Smooth muscle cell (in vitro differentiated cells): Measurements from ENCODE around the gene STEAP4. TPM values are rescaled to one million over a fixed set of nuclear protein-coding genes. Genes with fewer than 3 reads are reported as not detected.

Experiments used
- DNase-seq: peaks from one replicate; lab custom pipeline; 2025; ENCODE audit not compliant: unreplicated experiment; lab: John Stamatoyannopoulos, UW
- H2AFZ ChIP-seq: fragments of 200-600 bp; sonication (generic); 2 replicates; pipeline ENCODE4 v1.6.0; 2016; ENCODE audit warnings: antibody characterized with exemption, low read depth, mild to moderate bottlenecking
- H3F3A ChIP-seq: fragments of 200-600 bp; sonication (generic); 2 replicates; pipeline ENCODE4 v1.6.0; 2017; ENCODE audit warnings: antibody characterized with exemption, low read depth
- H3K27ac ChIP-seq: fragments of 200-600 bp; sonication (generic); 2 replicates; pipeline ENCODE4 v1.5.1; 2016; ENCODE audit warnings: low read depth, mild to moderate bottlenecking
- H3K27me3 ChIP-seq: fragments of 200-600 bp; sonication (generic); 2 replicates; pipeline ENCODE4 v1.6.1; 2016; ENCODE audit warnings: low read depth, mild to moderate bottlenecking
- H3K36me3 ChIP-seq: fragments of 200-600 bp; sonication (generic); 2 replicates; pipeline ENCODE4 v1.5.1; 2016; ENCODE audit warnings: low read depth
- H3K4me1 ChIP-seq: fragments of 200-600 bp; sonication (generic); 2 replicates; pipeline ENCODE4 v1.5.1; 2016; ENCODE audit warnings: low read depth
- H3K4me2 ChIP-seq: fragments of 200-600 bp; sonication (generic); 2 replicates; pipeline ENCODE4 v1.6.0; 2016; ENCODE audit warnings: mild to moderate bottlenecking
- H3K4me3 ChIP-seq: fragments of 200-600 bp; sonication (generic); 2 replicates; pipeline ENCODE4 v1.5.1; 2016; ENCODE audit warnings: mild to moderate bottlenecking
- H3K79me2 ChIP-seq: fragments of 200-600 bp; sonication (generic); 2 replicates; pipeline ENCODE4 v1.6.0; 2016; ENCODE audit warnings: low read depth, mild to moderate bottlenecking
- H3K9ac ChIP-seq: fragments of 200-600 bp; sonication (generic); 2 replicates; pipeline ENCODE4 v1.6.0; 2016; ENCODE audit warnings: low read depth
- H3K9me3 ChIP-seq: fragments of 200-600 bp; sonication (generic); replicated peaks from 2 replicates; pipeline ENCODE4 v1.5.1; 2016; ENCODE audit warnings: low read depth
- H4K20me1 ChIP-seq: fragments of 200-600 bp; sonication (generic); 2 replicates; pipeline ENCODE4 v1.6.0; 2016; ENCODE audit warnings: low read depth
- WGBS: methylation state at CpG from one replicate; pipeline ENCODE4 v1.1.7; 2016; ENCODE audit warnings: low lambda C conversion rate; 5-methylcytosine and 5-hydroxymethylcytosine counted together
- polyA plus RNA-seq: library from polyadenylated mRNA; unstranded; fragments of >200 nt; fragmentation: Nextera tagmentation; extraction: Ambion mirVana; gene quantifications from 2 replicates; pipeline ENCODE4 v1.2.1, GENCODE V29; 2016
- total RNA-seq: library from RNA; depleted of rRNA; stranded (reverse); fragments of >200 nt; gene quantifications from 2 replicates; pipeline ENCODE4 v1.2.3, GENCODE V29; 2014
- TF ChIP-seq, protein P1 (sequence below): fragments of 200-600 bp; sonication (generic); IDR thresholded peaks from 2 replicates; pipeline ENCODE4 v1.5.1; 2017; ENCODE audit warnings: borderline replicate concordance, mild to moderate bottlenecking, antibody characterized with exemption; ENCODE audit not compliant: insufficient read depth, poor library complexity, severe bottlenecking

Gene STEAP4
- total and polyA plus RNA-seq, 2 experiments from 2014 or later, result 0.18 TPM; not detected in 1

DNA sequence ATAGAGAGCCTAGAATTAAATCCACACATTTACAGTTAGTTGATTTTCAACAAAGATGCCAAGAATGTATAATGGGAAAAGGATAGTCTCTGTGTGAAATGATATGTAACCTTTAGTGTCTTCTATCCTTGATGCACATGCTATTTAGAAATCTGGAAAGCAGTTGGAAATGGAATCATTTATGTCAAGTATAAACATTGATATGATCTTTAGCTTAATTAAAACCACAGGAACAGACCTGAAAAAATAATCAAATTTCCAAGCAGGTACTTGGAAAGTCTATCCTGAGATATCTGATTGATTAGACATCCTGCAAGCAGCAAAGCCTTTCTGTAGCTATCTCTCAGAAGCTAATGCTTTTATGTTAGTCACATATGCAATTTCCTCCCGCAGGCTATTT lies 62.4 kb downstream of the STEAP4 start:
- Histone ChIP-seq H3K27ac (no peak overlapping the region), H2AFZ (no peak overlapping the region), H3K36me3 (no peaks in the 10 kb centered on the region), H3K27me3 (no peaks in the 10 kb centered on the region), H3K79me2 (no peaks in the 10 kb centered on the region), H3K4me1 (no peaks in the 10 kb centered on the region), H3K9ac (no peak overlapping the region), H3K4me3 (no peak overlapping the region), H3F3A (no peaks in the 10 kb centered on the region), H3K4me2 (no peak overlapping the region), H3K9me3 (no peaks in the 10 kb centered on the region), H4K20me1 (no peaks in the 10 kb centered on the region)
- TF ChIP-seq, protein P1, sequence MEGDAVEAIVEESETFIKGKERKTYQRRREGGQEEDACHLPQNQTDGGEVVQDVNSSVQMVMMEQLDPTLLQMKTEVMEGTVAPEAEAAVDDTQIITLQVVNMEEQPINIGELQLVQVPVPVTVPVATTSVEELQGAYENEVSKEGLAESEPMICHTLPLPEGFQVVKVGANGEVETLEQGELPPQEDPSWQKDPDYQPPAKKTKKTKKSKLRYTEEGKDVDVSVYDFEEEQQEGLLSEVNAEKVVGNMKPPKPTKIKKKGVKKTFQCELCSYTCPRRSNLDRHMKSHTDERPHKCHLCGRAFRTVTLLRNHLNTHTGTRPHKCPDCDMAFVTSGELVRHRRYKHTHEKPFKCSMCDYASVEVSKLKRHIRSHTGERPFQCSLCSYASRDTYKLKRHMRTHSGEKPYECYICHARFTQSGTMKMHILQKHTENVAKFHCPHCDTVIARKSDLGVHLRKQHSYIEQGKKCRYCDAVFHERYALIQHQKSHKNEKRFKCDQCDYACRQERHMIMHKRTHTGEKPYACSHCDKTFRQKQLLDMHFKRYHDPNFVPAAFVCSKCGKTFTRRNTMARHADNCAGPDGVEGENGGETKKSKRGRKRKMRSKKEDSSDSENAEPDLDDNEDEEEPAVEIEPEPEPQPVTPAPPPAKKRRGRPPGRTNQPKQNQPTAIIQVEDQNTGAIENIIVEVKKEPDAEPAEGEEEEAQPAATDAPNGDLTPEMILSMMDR, result no peak
- DNase-seq, result no peak
- 91% methylated on average over 1 of the region's 1 CpG for WGBS

DNA sequence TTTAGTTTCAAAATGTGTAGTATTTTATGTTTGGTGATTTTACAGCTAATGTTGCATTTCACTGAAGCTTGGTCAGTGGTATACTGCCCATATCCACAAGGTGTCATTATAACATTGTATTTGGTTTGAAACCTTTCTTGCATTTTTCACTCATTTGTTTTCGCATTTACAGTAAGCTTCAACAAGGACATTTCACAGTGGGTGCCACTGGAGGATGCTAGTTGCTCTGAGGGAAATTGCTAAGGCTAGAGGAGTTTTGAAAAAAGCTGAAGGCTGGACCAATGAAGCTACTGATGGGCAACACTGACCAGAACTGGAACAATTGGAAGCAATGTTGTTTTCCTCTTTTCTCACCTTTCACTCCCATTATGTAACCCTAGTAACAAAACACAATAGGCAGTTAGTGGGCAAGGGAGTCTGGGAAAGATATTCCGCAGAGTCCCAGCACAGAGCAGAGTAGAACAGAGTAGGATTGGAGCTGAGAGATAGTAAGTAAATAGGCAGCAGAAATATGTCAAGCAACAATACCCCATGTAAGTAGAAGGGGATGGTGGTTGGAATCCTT lies 63.3 kb downstream of the STEAP4 start:
- Histone ChIP-seq H3K79me2 (no peaks in the 10 kb centered on the region), H3K27me3 (no peaks in the 10 kb centered on the region), H3K4me3 (no peak overlapping the region), H3K4me1 (no peaks in the 10 kb centered on the region), H3K9me3 (no peaks in the 10 kb centered on the region), H4K20me1 (no peaks in the 10 kb centered on the region), H3F3A (no peaks in the 10 kb centered on the region), H3K4me2 (no peak overlapping the region), H3K36me3 (no peaks in the 10 kb centered on the region), H3K27ac (no peak overlapping the region), H2AFZ (no peak overlapping the region), H3K9ac (no peak overlapping the region)
- DNase-seq, result no peak
- TF ChIP-seq, protein P1, result peak; percentile 84
- 42% methylated on average over 2 of the region's 2 CpGs for WGBS

DNA sequence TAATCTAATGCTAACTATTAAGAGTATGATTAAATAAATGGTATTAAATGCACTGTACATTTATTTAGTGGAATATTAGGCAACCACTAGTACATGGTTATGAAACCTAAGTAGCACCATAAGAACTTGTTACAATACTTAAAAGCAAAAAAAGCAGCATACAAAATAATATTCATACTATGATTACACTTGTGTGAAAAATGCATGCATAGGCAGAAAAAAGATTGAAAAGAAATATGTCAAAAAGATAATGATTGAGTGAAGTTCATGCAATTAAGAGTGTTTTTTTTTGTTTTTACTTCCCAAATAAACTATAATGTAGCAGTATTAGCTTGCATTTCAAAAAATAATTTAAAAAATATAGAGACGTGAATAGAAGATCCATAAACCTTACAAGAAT lies 66.8 kb downstream of the STEAP4 start:
- H3K36me3 ChIP-seq, result no peaks in the 10 kb centered on the region
- TF ChIP-seq, protein P1, result no peak
- H3K9me3 ChIP-seq, result no peaks in the 10 kb centered on the region
- no peaks in the 10 kb centered on the region for H4K20me1 ChIP-seq
- no peak overlapping the region for H3K27ac ChIP-seq
- H3K4me2 ChIP-seq, result no peak overlapping the region
- 94% methylated on average over 1 of the region's 1 CpG for WGBS
- H2AFZ ChIP-seq, result no peak overlapping the region
- no peaks in the 10 kb centered on the region for H3K79me2 ChIP-seq
- H3K4me1 ChIP-seq, result no peaks in the 10 kb centered on the region
- no peaks in the 10 kb centered on the region for H3K27me3 ChIP-seq
- DNase-seq, result no peak
- H3K9ac ChIP-seq, result no peak overlapping the region
- no peak overlapping the region for H3K4me3 ChIP-seq
- H3F3A ChIP-seq, result no peaks in the 10 kb centered on the region

DNA sequence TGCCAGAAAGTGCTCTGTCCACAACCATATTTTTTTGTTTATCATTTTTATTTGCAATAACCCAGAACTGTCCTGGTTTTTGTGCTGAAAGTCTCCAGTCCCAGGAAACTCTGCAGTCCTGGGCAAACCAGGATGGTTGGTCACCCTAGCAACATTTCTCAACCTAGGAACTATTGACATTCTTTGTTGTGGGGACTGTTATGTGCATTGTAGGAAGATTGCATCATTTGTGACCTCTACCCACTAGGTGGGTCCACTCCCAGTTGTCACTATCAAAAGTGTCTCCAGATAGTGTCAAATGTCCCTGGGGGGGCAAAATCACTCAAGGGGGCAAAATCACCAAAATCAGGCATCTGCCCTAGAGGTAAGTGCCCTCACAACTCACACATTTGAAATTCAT lies 72.9 kb downstream of the STEAP4 start:
- Histone ChIP-seq H3K9ac (no peak overlapping the region), H3K4me1 (no peaks in the 10 kb centered on the region), H3K4me3 (no peak overlapping the region), H3K27me3 (no peaks in the 10 kb centered on the region), H3F3A (no peaks in the 10 kb centered on the region), H3K79me2 (no peaks in the 10 kb centered on the region), H3K4me2 (no peak overlapping the region), H4K20me1 (no peaks in the 10 kb centered on the region), H3K36me3 (no peaks in the 10 kb centered on the region), H2AFZ (no peak overlapping the region), H3K9me3 (no peaks in the 10 kb centered on the region), H3K27ac (no peak overlapping the region)
- DNase-seq, result no peak
- TF ChIP-seq, protein P1, result no peak
